Nephron (organoid): Measurements from ENCODE around the gene MAD1L1.

Experiments
- H3K27ac Mint-ChIP-seq, 3 experiments: 2 replicates each; pipeline ENCODE4 v1.8.0; 2020; ENCODE audit warnings: mixed read lengths in 3 of 3, mild to moderate bottlenecking in 2 of 3, moderate library complexity in 1 of 3
- H3K27me3 Mint-ChIP-seq: 2 replicates; pipeline ENCODE4 v1.8.0; 2021; ENCODE audit warnings: low read depth, mild to moderate bottlenecking, moderate library complexity, mixed read lengths
- H3K36me3 Mint-ChIP-seq: 2 replicates; pipeline ENCODE4 v1.8.0; 2020; ENCODE audit warnings: low read depth, mixed read lengths
- H3K4me1 Mint-ChIP-seq: 2 replicates; pipeline ENCODE4 v1.8.0; 2020; ENCODE audit warnings: mixed read lengths
- H3K4me3 Mint-ChIP-seq, 3 experiments: 2 replicates each; pipeline ENCODE4 v1.8.0; 2020; ENCODE audit warnings: mild to moderate bottlenecking in 3 of 3, mixed read lengths in 3 of 3, moderate library complexity in 2 of 3
- H3K9me3 Mint-ChIP-seq: 2 replicates; pipeline ENCODE4 v1.8.0; 2020; ENCODE audit warnings: mixed read lengths
- TF ChIP-seq, protein P1 (sequence below), 3 experiments: fragments of 200-600 bp; sonication (generic); IDR thresholded peaks; one replicate each; pipeline ENCODE4 v1.5.0; 2021; ENCODE audit warnings: antibody characterized with exemption in 3 of 3; ENCODE audit not compliant: unreplicated experiment in 3 of 3

Gene MAD1L1

DNA sequence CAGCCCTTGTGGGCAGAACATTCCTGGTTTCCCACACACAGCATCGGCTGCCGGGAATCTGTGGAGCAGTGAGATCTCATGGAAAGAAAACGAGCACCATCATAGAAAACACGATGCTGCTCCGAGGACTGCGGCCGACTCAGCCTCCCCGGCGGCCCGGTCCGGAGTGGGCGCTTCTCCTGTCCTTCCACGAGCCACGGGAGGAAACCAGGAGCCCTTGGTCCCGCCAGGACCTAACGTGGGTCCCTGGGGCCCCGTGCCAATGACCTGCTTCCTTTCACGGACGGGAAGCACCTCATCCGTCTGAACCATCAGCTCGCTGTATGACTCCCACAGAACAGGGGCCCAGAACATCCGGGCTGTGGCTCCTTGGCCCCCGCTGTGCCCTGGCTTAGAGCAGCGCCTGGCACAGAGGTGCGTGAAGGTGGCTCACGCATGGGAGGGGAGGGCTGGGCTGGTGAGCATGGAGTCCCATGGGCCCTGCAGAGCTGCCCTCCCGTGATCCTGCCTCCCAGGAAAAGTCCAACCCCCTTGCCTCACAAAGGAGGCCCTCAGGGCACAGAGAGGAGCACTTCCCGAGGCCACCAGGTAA, 280.5 kb downstream of the MAD1L1 start:
- TF ChIP-seq, protein P1, sequence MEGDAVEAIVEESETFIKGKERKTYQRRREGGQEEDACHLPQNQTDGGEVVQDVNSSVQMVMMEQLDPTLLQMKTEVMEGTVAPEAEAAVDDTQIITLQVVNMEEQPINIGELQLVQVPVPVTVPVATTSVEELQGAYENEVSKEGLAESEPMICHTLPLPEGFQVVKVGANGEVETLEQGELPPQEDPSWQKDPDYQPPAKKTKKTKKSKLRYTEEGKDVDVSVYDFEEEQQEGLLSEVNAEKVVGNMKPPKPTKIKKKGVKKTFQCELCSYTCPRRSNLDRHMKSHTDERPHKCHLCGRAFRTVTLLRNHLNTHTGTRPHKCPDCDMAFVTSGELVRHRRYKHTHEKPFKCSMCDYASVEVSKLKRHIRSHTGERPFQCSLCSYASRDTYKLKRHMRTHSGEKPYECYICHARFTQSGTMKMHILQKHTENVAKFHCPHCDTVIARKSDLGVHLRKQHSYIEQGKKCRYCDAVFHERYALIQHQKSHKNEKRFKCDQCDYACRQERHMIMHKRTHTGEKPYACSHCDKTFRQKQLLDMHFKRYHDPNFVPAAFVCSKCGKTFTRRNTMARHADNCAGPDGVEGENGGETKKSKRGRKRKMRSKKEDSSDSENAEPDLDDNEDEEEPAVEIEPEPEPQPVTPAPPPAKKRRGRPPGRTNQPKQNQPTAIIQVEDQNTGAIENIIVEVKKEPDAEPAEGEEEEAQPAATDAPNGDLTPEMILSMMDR (IDR thresholded peaks at IDR 0.05; ENCODE audit: unreplicated experiment in 3 of 3), result no peak
- H3K9me3 Mint-ChIP-seq, result no peaks in the 10 kb centered on the region
- no peaks in the 10 kb centered on the region for H3K4me1 Mint-ChIP-seq
- no peaks in the 10 kb centered on the region for H3K36me3 Mint-ChIP-seq
- no peak overlapping the region for H3K27ac Mint-ChIP-seq
- no peaks in the 10 kb centered on the region for H3K27me3 Mint-ChIP-seq
- H3K4me3 Mint-ChIP-seq, result no peak overlapping the region

GRCh38 chr7:1951600-1951999, 281.1 kb downstream of the MAD1L1 start:
- TF ChIP-seq, protein P1 (IDR thresholded peaks at IDR 0.05; ENCODE audit: unreplicated experiment in 3 of 3), result no peak
- no peak overlapping the region for H3K27ac Mint-ChIP-seq
- no peak overlapping the region for H3K4me3 Mint-ChIP-seq
- H3K36me3 Mint-ChIP-seq, result no peaks in the 10 kb centered on the region
- H3K9me3 Mint-ChIP-seq, result no peaks in the 10 kb centered on the region
- no peaks in the 10 kb centered on the region for H3K4me1 Mint-ChIP-seq
- H3K27me3 Mint-ChIP-seq, result no peaks in the 10 kb centered on the region

DNA sequence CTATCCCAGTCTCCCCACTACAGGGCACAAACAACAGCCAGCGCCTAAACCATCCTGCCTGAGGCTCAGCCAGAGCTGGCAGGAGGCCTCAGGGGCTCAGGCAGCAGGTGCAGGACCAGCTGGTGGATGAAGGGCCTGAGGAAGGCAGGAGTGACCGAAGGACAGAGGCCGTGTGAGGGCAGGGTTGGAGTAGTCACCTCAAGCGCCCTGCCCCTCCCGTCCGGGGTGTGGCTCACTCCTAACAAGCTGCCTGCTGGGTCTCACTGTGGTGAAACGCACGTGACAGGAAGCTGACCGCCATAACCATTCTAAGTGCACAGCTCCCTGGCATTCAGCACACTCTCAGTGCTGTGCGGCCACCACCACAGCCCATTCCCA, 281.6 kb downstream of the MAD1L1 start:
- no peaks in the 10 kb centered on the region for H3K27me3 Mint-ChIP-seq
- TF ChIP-seq, protein P1 (IDR thresholded peaks at IDR 0.05; ENCODE audit: unreplicated experiment in 3 of 3), result no peak
- no peaks in the 10 kb centered on the region for H3K36me3 Mint-ChIP-seq
- no peak overlapping the region for H3K27ac Mint-ChIP-seq
- no peak overlapping the region for H3K4me3 Mint-ChIP-seq
- no peaks in the 10 kb centered on the region for H3K4me1 Mint-ChIP-seq
- H3K9me3 Mint-ChIP-seq, result no peaks in the 10 kb centered on the region

DNA sequence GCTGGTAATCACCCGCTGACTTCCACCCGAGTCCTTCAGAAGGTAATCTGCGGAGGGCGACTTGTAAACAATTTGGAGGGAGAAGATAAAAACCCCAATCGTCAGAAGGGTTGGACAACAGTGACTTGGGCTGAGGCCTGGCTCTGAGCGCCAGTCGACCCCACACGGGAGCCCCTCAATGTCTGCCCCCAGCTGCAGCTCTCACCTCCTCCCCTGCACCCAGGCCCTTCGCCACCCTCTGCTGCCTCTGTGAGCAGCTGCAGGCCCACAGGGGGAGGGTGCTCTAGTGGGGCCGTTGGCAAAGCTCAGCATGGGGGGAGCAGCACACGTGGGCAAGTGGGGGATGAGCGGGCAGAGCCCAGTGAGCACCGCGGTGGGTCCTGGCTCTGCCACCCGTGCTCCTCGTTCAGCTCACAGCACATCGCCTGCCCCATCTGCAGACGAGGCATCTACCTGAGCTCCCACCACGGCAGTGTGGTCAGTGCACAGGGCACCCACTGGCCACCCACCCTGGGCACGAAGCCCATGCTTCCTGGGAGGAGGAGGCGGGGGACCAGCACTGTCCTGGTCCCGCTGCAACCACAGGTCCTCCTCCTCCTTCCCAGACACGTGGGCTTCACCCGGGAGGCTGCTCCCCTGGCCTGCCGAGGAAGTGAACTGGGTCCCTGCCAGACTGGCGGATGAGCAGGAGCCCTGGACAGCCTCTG, 282.1 kb downstream of the MAD1L1 start:
- Mint-ChIP-seq H3K36me3 (no peaks in the 10 kb centered on the region), H3K4me1 (no peaks in the 10 kb centered on the region), H3K9me3 (no peaks in the 10 kb centered on the region), H3K27me3 (no peaks in the 10 kb centered on the region), H3K27ac (no peak overlapping the region), H3K4me3 (no peak overlapping the region)
- TF ChIP-seq, protein P1 (IDR thresholded peaks at IDR 0.05; ENCODE audit: unreplicated experiment in 3 of 3), result no peak

DNA sequence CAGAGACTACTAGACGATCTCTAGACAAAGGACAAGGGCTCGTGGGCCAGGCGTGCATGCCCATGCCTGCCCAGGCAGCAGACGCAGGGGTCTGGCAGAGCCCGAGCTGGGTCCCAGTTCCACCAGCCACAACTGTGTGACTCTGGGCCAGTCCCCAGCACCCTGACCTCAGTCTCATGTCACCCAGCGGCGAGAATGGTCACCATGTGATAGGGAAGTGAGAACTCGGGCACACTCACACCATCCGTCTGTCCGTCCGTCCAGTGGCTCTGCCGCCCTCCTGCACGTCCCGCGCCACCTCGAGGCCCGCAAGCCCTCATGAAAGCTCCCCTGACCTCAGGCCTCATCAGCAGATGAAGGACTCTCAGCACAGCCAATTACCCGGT, 282.7 kb downstream of the MAD1L1 start:
- no peaks in the 10 kb centered on the region for H3K9me3 Mint-ChIP-seq
- no peaks in the 10 kb centered on the region for H3K27me3 Mint-ChIP-seq
- no peaks in the 10 kb centered on the region for H3K4me1 Mint-ChIP-seq
- no peaks in the 10 kb centered on the region for H3K36me3 Mint-ChIP-seq
- H3K4me3 Mint-ChIP-seq, result no peak overlapping the region
- TF ChIP-seq, protein P1 (IDR thresholded peaks at IDR 0.05; ENCODE audit: unreplicated experiment in 3 of 3), result no peak
- H3K27ac Mint-ChIP-seq, result no peak overlapping the region

- Mint-ChIP-seq H3K4me3 (no peak overlapping the region), H3K4me1 (no peaks in the 10 kb centered on the region), H3K27me3 (no peaks in the 10 kb centered on the region), H3K9me3 (no peaks in the 10 kb centered on the region), H3K27ac (no peak overlapping the region), H3K36me3 (no peaks in the 10 kb centered on the region)
- TF ChIP-seq, protein P1 (IDR thresholded peaks at IDR 0.05; ENCODE audit: unreplicated experiment in 3 of 3), result no peak
Measured at GRCh38 chr7:1949681-1950055, 283.1 kb downstream of the MAD1L1 start.
